ENCODE measurements around the gene TECR. TPM values are rescaled to one million over a fixed set of nuclear protein-coding genes. Genes with fewer than 3 reads are reported as not detected.

Gene TECR
- total and polyA plus RNA-seq, 2 of the 13 experiments (the other 11 are each of a cell fraction or from before 2014, with no cell fraction given), result 54.9 to 121 TPM

DNA sequence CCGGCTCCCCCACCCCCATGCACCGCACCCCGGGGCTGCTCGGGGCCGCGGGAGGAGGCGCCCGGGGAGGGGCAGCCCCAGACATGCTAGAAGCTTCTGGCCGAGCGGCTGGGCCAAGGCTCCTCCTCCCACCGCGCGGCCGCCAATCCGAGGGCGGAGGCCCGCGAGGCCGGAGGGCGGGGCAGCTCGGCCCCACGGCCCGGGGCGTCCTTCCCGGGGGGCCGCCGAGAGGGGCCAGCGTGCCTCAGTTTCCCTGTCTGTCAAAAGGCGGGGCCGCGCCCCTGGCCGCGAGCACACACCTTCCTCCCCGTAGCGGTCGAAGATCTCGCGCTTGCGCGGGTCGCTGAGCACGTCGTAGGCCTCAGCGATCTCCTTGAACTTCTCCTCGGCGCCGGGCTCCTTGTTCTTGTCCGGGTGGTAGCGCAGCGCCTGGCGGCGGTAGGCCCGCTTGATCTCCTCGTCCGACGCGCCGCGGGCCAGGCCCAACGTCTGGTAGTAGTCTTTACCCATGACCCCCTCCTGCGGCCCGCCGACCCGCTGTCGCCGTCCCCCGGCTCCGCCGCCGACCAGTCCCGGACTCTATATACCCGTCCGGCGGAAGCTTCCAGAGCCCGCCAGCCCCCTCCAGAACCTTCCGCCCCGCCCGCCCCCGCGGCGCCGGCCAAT is 11.4 kb upstream of the TECR start, which contains the start of gene DNAJB1 (continued):
- TF ChIP-seq, protein P1, sequence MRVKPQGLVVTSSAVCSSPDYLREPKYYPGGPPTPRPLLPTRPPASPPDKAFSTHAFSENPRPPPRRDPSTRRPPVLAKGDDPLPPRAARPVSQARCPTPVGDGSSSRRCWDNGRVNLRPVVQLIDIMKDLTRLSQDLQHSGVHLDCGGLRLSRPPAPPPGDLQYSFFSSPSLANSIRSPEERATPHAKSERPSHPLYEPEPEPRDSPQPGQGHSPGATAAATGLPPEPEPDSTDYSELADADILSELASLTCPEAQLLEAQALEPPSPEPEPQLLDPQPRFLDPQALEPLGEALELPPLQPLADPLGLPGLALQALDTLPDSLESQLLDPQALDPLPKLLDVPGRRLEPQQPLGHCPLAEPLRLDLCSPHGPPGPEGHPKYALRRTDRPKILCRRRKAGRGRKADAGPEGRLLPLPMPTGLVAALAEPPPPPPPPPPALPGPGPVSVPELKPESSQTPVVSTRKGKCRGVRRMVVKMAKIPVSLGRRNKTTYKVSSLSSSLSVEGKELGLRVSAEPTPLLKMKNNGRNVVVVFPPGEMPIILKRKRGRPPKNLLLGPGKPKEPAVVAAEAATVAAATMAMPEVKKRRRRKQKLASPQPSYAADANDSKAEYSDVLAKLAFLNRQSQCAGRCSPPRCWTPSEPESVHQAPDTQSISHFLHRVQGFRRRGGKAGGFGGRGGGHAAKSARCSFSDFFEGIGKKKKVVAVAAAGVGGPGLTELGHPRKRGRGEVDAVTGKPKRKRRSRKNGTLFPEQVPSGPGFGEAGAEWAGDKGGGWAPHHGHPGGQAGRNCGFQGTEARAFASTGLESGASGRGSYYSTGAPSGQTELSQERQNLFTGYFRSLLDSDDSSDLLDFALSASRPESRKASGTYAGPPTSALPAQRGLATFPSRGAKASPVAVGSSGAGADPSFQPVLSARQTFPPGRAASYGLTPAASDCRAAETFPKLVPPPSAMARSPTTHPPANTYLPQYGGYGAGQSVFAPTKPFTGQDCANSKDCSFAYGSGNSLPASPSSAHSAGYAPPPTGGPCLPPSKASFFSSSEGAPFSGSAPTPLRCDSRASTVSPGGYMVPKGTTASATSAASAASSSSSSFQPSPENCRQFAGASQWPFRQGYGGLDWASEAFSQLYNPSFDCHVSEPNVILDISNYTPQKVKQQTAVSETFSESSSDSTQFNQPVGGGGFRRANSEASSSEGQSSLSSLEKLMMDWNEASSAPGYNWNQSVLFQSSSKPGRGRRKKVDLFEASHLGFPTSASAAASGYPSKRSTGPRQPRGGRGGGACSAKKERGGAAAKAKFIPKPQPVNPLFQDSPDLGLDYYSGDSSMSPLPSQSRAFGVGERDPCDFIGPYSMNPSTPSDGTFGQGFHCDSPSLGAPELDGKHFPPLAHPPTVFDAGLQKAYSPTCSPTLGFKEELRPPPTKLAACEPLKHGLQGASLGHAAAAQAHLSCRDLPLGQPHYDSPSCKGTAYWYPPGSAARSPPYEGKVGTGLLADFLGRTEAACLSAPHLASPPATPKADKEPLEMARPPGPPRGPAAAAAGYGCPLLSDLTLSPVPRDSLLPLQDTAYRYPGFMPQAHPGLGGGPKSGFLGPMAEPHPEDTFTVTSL (CRISPR knock-in tag; IDR thresholded peaks at IDR 0.05; ENCODE audit: borderline replicate concordance), result no peak
- TF ChIP-seq SNAPC2 (CRISPR knock-in tag; IDR thresholded peaks at IDR 0.05) (no peak), ZNF720 (CRISPR knock-in tag; IDR thresholded peaks at IDR 0.05) (no peak), MED1 (CRISPR knock-in tag; IDR thresholded peaks at IDR 0.05) (peak; percentile 38; the same call in 1 of the 2 replicates), PAX8 (CRISPR knock-in tag; IDR thresholded peaks at IDR 0.05; ENCODE audit: borderline replicate concordance) (peak; percentile 31; the same call in 1 of the 2 replicates), ZNF484 (CRISPR knock-in tag; IDR thresholded peaks at IDR 0.05; ENCODE audit: borderline replicate concordance, low read depth) (no peak), KMT2B (CRISPR knock-in tag; IDR thresholded peaks at IDR 0.05) (peak; percentile 64), CENPX (CRISPR knock-in tag; IDR thresholded peaks at IDR 0.05) (no peak), TOE1 (CRISPR knock-in tag; IDR thresholded peaks at IDR 0.05) (no peak), ZNF333 (CRISPR knock-in tag; IDR thresholded peaks at IDR 0.05; ENCODE audit: borderline replicate concordance) (peak; percentile 68; the same call in 1 of the 2 replicates), ZNF547 (CRISPR knock-in tag; IDR thresholded peaks at IDR 0.05) (no peak), AGO1 (IDR thresholded peaks at IDR 0.05; ENCODE audit: low read depth, low read length, poor library complexity, severe bottlenecking) (peak; percentile 95)
- TF ChIP-seq, protein P2, sequence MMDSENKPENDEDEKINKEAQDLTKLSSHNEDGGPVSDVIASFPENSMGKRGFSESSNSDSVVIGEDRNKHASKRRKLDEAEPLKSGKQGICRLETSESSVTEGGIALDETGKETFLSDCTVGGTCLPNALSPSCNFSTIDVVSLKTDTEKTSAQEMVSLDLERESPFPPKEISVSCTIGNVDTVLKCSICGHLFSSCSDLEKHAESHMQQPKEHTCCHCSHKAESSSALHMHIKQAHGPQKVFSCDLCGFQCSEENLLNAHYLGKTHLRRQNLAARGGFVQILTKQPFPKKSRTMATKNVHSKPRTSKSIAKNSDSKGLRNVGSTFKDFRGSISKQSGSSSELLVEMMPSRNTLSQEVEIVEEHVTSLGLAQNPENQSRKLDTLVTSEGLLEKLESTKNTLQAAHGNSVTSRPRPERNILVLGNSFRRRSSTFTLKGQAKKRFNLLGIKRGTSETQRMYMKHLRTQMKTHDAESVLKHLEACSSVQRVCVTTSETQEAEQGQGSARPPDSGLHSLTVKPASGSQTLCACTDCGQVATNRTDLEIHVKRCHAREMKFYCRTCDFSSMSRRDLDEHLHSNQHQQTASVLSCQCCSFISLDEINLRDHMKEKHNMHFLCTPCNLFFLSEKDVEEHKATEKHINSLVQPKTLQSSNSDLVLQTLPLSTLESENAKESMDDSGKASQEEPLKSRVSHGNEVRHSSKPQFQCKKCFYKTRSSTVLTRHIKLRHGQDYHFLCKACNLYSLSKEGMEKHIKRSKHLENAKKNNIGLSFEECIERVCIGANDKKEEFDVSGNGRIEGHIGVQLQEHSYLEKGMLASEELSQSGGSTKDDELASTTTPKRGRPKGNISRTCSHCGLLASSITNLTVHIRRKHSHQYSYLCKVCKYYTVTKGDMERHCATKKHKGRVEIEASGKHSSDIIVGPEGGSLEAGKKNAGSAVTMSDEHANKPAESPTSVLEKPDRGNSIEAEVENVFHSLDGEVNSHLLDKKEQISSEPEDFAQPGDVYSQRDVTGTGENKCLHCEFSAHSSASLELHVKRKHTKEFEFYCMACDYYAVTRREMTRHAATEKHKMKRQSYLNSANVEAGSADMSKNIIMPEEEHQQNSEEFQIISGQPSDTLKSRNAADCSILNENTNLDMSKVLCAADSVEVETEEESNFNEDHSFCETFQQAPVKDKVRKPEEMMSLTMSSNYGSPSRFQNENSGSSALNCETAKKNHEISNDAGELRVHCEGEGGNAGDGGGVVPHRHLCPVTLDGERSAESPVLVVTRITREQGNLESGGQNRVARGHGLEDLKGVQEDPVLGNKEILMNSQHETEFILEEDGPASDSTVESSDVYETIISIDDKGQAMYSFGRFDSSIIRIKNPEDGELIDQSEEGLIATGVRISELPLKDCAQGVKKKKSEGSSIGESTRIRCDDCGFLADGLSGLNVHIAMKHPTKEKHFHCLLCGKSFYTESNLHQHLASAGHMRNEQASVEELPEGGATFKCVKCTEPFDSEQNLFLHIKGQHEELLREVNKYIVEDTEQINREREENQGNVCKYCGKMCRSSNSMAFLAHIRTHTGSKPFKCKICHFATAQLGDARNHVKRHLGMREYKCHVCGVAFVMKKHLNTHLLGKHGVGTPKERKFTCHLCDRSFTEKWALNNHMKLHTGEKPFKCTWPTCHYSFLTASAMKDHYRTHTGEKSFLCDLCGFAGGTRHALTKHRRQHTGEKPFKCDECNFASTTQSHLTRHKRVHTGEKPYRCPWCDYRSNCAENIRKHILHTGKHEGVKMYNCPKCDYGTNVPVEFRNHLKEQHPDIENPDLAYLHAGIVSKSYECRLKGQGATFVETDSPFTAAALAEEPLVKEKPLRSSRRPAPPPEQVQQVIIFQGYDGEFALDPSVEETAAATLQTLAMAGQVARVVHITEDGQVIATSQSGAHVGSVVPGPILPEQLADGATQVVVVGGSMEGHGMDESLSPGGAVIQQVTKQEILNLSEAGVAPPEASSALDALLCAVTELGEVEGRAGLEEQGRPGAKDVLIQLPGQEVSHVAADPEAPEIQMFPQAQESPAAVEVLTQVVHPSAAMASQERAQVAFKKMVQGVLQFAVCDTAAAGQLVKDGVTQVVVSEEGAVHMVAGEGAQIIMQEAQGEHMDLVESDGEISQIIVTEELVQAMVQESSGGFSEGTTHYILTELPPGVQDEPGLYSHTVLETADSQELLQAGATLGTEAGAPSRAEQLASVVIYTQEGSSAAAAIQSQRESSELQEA (CRISPR knock-in tag; IDR thresholded peaks at IDR 0.05; ENCODE audit: not compliant biosample characterization), result no peak
- TF ChIP-seq, protein P3, sequence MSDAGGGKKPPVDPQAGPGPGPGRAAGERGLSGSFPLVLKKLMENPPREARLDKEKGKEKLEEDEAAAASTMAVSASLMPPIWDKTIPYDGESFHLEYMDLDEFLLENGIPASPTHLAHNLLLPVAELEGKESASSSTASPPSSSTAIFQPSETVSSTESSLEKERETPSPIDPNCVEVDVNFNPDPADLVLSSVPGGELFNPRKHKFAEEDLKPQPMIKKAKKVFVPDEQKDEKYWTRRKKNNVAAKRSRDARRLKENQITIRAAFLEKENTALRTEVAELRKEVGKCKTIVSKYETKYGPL (CRISPR knock-in tag; IDR thresholded peaks at IDR 0.05), result peak; percentile 64; the same call in 1 of the 2 replicates
